ENCODE measurements around the gene SAXO2.
"Not testable (repeated sequence)": the region's sequence is repeated elsewhere in the genome, so short reads cannot be mapped to it uniquely, and the experiment has no call there.

The SAXO2 gene

GRCh38 chr15:82315519-82316246 is 53.1 kb downstream of the SAXO2 start:
- no peak for DNase-seq

- not testable (repeated sequence) for DNase-seq
These were observed 53.9 kb downstream of the SAXO2 start for GRCh38 chr15:82316247-82317090.

DNA sequence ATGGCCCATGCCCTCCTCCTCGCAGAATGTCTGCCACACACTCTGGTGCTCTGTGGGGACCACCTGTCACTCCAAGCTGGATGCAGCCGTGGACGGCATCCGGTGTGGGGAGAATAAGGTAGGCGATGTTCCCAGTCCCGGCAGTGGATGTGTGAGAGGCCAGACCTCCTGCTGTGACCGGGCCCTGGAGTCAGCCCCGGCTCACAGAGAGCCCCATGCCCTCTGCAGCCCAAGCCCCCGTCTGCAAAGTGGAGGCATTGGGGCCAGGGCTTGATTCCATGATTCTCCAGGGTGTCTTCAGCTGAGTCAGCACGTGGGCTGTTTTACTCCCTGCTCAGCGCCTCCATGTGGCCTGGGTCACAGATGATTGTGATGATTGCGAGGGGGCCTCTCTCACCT is 54.5 kb downstream of the SAXO2 start:
- DNase-seq, result no peak

GRCh38 chr15:82317516-82317915 is 54.9 kb downstream of the SAXO2 start:
- DNase-seq, result not testable (repeated sequence)

- DNase-seq, result not testable (repeated sequence)
These were observed 55.7 kb downstream of the SAXO2 start for GRCh38 chr15:82318281-82318680.

DNA sequence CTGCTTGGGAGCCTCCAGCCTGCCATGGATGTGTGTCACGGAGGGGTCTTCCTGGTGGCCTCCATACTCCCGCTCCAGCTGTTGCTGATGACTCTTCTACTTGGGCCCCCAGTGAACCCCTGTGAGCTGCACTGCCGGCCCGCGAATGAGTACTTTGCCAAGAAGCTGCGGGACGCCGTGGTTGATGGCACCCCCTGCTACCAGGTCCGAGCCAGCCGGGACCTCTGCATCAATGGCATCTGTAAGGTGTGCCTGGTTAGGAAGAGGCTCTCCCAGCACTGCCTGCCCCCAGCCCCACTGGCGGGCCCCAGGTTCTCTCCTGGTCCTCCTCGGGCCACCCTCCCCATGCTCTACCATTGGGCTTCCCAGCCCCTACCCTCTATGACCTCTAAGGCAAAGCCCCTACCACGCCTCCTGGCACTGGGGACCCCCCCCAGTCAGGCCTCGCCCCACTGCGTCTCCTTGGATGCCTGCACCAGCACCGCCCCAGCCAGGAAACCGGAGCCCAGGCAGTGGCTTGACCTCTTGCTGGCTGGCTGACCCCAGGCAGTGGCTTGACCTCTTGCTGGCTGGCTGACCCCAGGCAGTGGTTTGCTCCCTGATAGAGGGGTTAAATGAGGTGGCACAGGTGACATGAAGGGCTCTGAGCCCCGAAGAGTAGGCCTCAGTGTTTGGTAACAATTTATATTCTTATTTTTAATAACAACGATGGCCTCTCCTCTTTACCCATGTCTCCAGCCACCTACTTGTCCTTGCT is 57.1 kb downstream of the SAXO2 start:
- DNase-seq, result not testable (repeated sequence)

GRCh38 chr15:82320861-82321260 is 58.2 kb downstream of the SAXO2 start:
- not testable (repeated sequence) for DNase-seq

GRCh38 chr15:82322488-82322887 is 59.9 kb downstream of the SAXO2 start:
- not testable (repeated sequence) for DNase-seq

- not testable (repeated sequence) for DNase-seq
These were observed 62.2 kb downstream of the SAXO2 start for GRCh38 chr15:82324831-82325230.

- not testable (repeated sequence) for DNase-seq
These were observed 63.0 kb downstream of the SAXO2 start for GRCh38 chr15:82325646-82326045.

DNA sequence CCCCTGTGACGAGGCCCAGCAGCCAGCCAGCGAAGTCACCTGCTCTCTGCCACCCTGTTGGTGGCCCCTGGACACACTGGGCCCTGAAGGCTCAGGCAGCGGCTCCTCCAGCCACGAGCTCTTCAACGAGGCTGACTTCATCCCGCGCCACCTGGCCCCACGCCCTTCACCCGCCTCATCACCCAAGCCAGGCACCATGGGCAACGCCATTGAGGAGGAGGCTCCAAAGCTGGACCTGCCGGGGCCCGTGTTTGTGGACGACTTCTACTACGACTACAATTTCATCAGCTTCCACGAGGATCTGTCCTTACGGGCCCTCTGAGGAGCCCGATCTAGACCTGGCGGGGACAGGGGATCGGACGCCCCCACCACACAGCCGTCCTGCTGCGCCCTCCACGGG is 64.3 kb downstream of the SAXO2 start:
- peak; percentile 22 for DNase-seq

DNA sequence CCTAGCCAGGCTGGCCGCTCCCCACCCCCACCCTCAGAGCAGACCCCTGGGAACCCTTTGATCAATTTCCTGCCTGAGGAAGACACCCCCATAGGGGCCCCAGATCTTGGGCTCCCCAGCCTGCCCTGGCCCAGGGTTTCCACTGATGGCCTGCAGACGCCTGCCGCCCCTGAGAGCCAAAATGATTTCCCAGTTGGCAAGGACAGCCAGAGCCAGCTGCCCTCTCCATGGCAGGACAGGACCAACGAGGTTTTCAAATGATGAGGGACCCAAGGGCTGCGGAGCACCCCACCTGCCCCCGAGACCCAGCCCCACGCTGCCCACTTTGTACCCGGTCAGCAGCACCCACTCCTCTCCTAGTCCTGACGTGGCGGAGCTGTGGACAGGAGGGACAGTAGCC is 64.8 kb downstream of the SAXO2 start:
- not testable (repeated sequence) for DNase-seq

DNA sequence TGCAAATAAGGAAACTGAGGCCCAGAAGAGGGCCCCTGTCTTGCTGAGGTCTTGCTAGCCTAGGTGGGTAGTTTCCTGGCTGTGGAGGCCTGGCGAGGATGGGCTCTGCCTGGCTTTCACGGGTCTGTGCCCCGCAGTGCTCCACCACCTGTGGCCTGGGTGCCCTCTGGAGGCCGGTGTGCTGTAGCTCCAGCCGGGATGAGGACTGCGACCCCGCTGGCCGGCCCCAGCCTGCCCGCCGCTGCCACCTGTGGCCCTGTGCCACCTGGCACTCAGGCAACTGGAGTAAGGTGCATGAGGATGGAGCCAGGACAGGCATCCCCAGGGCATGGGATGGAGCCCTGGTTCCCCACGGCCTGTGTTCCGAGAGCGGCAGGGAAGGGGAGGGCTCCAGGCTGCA is 66.4 kb downstream of the SAXO2 start:
- not testable (repeated sequence) for DNase-seq

DNA sequence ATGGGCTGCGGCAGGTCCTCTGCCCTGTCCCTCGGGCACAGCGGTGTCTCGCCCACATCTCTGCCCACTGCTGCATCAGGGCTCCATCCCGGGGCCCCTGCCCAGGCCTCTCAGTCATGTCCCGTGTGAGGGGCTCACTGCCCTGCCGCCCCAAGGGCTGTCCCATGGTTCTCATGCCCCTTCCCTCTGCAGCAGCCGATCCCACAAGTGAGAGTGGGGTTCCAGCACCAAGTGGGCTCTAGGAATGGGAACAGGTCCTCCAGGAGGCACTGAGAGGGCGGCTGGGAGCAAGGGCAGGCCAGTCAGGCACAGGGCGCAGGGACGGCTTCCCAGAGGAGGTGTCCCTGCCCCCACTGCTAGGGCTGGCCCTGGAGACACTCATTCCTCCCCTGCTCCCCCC is 68.3 kb downstream of the SAXO2 start:
- peak; percentile 23 for DNase-seq

GRCh38 chr15:82331576-82332304 is 69.1 kb downstream of the SAXO2 start:
- peak; percentile 18 for DNase-seq

DNA sequence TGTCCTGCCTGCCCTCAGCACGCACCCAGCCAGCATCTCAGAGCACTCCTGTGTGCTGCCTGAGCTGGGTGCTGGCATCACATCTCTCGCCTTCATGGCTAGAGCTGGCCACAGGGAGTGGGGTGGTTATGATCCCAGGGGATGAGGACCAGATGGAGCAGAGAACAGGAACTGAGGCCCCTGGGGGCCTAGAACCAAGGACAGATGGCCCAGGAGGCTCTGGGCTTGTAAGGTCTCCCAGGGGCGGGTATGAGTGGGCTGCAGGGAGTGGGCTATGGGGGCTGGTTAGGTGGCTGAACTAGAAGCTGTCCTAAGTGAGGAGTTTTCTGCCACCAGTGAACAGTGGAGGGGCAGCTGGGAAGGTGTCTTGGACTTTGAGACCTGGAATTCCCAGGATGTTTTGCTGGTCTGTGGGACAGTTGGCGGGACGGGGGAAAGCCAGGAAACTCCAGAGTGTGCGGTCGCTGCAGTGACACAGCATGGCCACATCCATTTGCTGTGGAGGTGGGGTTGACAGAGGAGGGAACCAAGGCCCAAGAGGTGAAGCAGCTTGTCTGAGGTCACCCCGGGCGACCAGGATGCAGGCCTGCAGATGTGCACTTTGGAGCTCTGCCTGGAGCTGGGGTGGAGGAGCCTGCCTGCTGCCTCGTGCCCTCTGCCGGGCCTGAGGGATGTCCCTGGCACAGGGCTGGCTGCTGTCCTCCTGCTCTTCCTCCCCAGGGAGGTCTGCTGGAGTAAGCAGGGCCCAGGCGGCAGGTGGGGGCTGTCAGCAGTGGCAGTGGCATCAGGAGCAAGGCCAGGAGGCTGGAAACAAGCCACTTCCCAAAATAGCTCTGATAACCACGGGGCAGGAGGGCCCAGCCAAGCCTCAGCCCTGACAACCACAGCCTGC is 70.3 kb downstream of the SAXO2 start:
- DNase-seq, result peak; percentile 36

GRCh38 chr15:82333603-82334553 is 71.3 kb downstream of the SAXO2 start:
- peak; percentile 30 for DNase-seq
